Psoas muscle (tissue), 8 donors: ENCODE results near the gene TSPAN9. TPM values are rescaled to one million over a fixed set of nuclear protein-coding genes. Genes with fewer than 3 reads are reported as not detected.

ENCODE experiments used
- ATAC-seq, 4 donors: fragments of 200-7000 bp; cut with Tn5 transposase; one replicate each; pipeline ENCODE4 v1.9.1; 2020; ENCODE audit warnings: moderate library complexity in 3 of 4, mild to moderate bottlenecking in 2 of 4
- DNase-seq, 2 donors: peaks; one replicate each; pipeline ENCODE4 v3.0.0-alpha.2; 2020
- H3K27ac ChIP-seq: fragments of 200-600 bp; one replicate; pipeline ENCODE4 v1.8.0; 2022
- H3K27me3 ChIP-seq, 3 donors: fragments of 200-600 bp in 1 of 3; one replicate each; pipeline versions ENCODE4 v1.6.1 to v1.8.0; 2013 to 2022; ENCODE audit warnings: low read length in 2 of 3, mild to moderate bottlenecking in 2 of 3, moderate library complexity in 1 of 3; ENCODE audit not compliant: insufficient read depth in 3 of 3
- H3K36me3 ChIP-seq, 2 donors: fragments of 200-600 bp in 1 of 2; one replicate each; pipeline versions ENCODE4 v1.6.1 to v1.8.0; 2013 to 2022; ENCODE audit warnings: low read depth in 1 of 2, mild to moderate bottlenecking in 1 of 2, moderate library complexity in 1 of 2; ENCODE audit not compliant: insufficient read depth in 1 of 2
- H3K4me1 ChIP-seq: fragments of 200-600 bp; one replicate; pipeline ENCODE4 v1.8.0; 2022
- H3K4me3 ChIP-seq: fragments of 200-600 bp; one replicate; pipeline ENCODE4 v1.8.0; 2022; ENCODE audit warnings: mild to moderate bottlenecking
- H3K9me3 ChIP-seq: fragments of 200-600 bp; one replicate; pipeline ENCODE4 v1.8.0; 2022
- CTCF ChIP-seq: fragments of 200-600 bp; IDR thresholded peaks from one replicate; pipeline ENCODE4 v1.8.0; 2022; ENCODE audit warnings: antibody characterized with exemption
- WGBS, 3 donors: extraction: QIAGEN DNeasy Blood & Tissue Kit; methylation state at CpG; one replicate each; pipeline versions ENCODE4 v1.1.6 to v1.1.7; 2013; 5-methylcytosine and 5-hydroxymethylcytosine counted together
- intact Hi-C, 2 donors: fragments of 100-400 bp; cut with DNase I; formaldehyde crosslinking; loops; one replicate each; pipeline versions ENCODE4 v1.11.0 to v1.14.2; 2022
- polyA plus RNA-seq, 3 donors: library from polyadenylated mRNA; stranded (reverse); fragments of 200-250 nt; gene quantifications; one replicate each; pipeline ENCODE4 v1.2.3, GENCODE V29; 2013
- total RNA-seq, 4 donors: library from RNA; stranded (reverse); fragmentation: NEBNext Ultra II Directional in 2 of 4; extraction: Animal tissue kit (Norgen Biotek cat#: 25700) in 2 of 4; gene quantifications; one replicate each; pipeline versions ENCODE4 v1.2.1 to v1.2.4, GENCODE V29; 2021 to 2023
- donor health status: healthy with polysubstance abuse.
- donor health status: DM: no; HTN: no; CAD: no; lungs with moderate emphysema.
- donor health status: Bipolar disorder and iron deficiency.
- donor health status: healthy.
- donor health status: DM: yes; HTN: yes; CAD: no.
- donor health status: DM: no; HTN: no; CAD: no.
- donor health status: DM: no; HTN: no; CAD: no.
- donor health status: DM: yes; HTN: yes; CAD: no.

Gene TSPAN9
- total and polyA plus RNA-seq, 7 donors = 6.4 to 28.0 (median 11.6) TPM

GRCh38 chr12:3191450-3191849 lies 114.3 kb downstream of the TSPAN9 start:
- intact Hi-C loops = no loop called here
- no peaks in the 10 kb centered on the region for H3K9me3 ChIP-seq
- no peak overlapping the region for H3K27ac ChIP-seq
- no peaks in the 10 kb centered on the region for H3K27me3 ChIP-seq
- 90 to 97% (median 96%) methylated on average over 2 of the region's 2 CpGs for WGBS, 3 donors
- no peaks in the 10 kb centered on the region for H3K36me3 ChIP-seq
- no peak overlapping the region for H3K4me3 ChIP-seq
- H3K4me1 ChIP-seq = no peaks in the 10 kb centered on the region
- DNase-seq = no peak
- no peak for TF ChIP-seq CTCF
- no peak for ATAC-seq

GRCh38 chr12:3192221-3192620 lies 115.0 kb downstream of the TSPAN9 start:
- Histone ChIP-seq H3K4me3 (no peak overlapping the region), H3K4me1 (no peaks in the 10 kb centered on the region), H3K27ac (no peak overlapping the region), H3K27me3 (no peaks in the 10 kb centered on the region), H3K36me3 (no peaks in the 10 kb centered on the region), H3K9me3 (no peaks in the 10 kb centered on the region)
- ATAC-seq = no peak
- no peak for DNase-seq
- intact Hi-C loops = no loop called here
- TF ChIP-seq CTCF = no peak
- 85 to 93% (median 89%) methylated on average over 10 of the region's 10 CpGs for WGBS, 3 donors

- 89 to 94% (median 92%) methylated on average over 7 of the region's 7 CpGs for WGBS, 3 donors
- Histone ChIP-seq H3K27me3 (no peaks in the 10 kb centered on the region), H3K9me3 (no peaks in the 10 kb centered on the region), H3K36me3 (no peaks in the 10 kb centered on the region), H3K4me1 (no peaks in the 10 kb centered on the region), H3K4me3 (no peak overlapping the region), H3K27ac (no peak overlapping the region)
- TF ChIP-seq CTCF = no peak
- intact Hi-C loops = no loop called here
- ATAC-seq (no peak), DNase-seq (no peak)
Measured at GRCh38 chr12:3193131-3193530, 116.0 kb downstream of the TSPAN9 start.

GRCh38 chr12:3193755-3194154 lies 116.6 kb downstream of the TSPAN9 start:
- Histone ChIP-seq H3K9me3 (no peaks in the 10 kb centered on the region), H3K36me3 (no peaks in the 10 kb centered on the region), H3K27ac (no peak overlapping the region), H3K4me3 (no peak overlapping the region), H3K27me3 (no peaks in the 10 kb centered on the region), H3K4me1 (no peaks in the 10 kb centered on the region)
- ATAC-seq (no peak), DNase-seq (no peak)
- intact Hi-C loops = no loop called here
- WGBS, 3 donors = 78 to 90% (median 89%) methylated on average over 5 of the region's 5 CpGs
- TF ChIP-seq CTCF = no peak

- no peaks in the 10 kb centered on the region for H3K36me3 ChIP-seq
- 73 to 92% (median 83%) methylated on average over 3 of the region's 3 CpGs for WGBS, 3 donors
- H3K27ac ChIP-seq = no peak overlapping the region
- intact Hi-C loops = loop anchor here in 1 of 2 donors (5.0 kb wide), 2 partner anchors 48 to 1597 kb away; no protein-coding TSS in a partner anchor
- DNase-seq (no peak), ATAC-seq (no peak)
- H3K4me3 ChIP-seq = no peak overlapping the region
- no peak for TF ChIP-seq CTCF
- peaks cover 7% of the 10 kb centered on the region for H3K4me1 ChIP-seq
- H3K27me3 ChIP-seq = no peaks in the 10 kb centered on the region
- no peaks in the 10 kb centered on the region for H3K9me3 ChIP-seq
Measured at GRCh38 chr12:3195337-3195736, 118.2 kb downstream of the TSPAN9 start.
